PFSK-1 (cell line): Measurements from ENCODE around the gene C1orf210.

Experiments used
- POLR2AphosphoS5 ChIP-seq: IDR thresholded peaks from 2 replicates; pipeline ENCODE4 v1.6.1; 2012; ENCODE audit warnings: low read depth, mild to moderate bottlenecking, control low read depth, low read length, moderate library complexity
- SIN3A ChIP-seq: IDR thresholded peaks from 2 replicates; pipeline ENCODE4 v1.6.1; 2012; ENCODE audit warnings: mild to moderate bottlenecking, low read length, moderate library complexity, borderline replicate concordance; ENCODE audit not compliant: insufficient read depth
- TAF1 ChIP-seq: IDR thresholded peaks from 2 replicates; pipeline ENCODE4 v1.6.1; 2012; ENCODE audit warnings: low read length, control low read depth, borderline replicate concordance; ENCODE audit not compliant: insufficient read depth
- TF ChIP-seq, protein P1 (sequence below), 2 experiments: IDR thresholded peaks; 2 replicates each; pipeline versions ENCODE4 v1.6.1 to v1.8.0; 2011 to 2012; ENCODE audit warnings: low read depth in 2 of 2, low read length in 2 of 2, control low read depth in 1 of 2, inconsistent platforms in 1 of 2, mild to moderate bottlenecking in 1 of 2, moderate library complexity in 1 of 2; ENCODE audit not compliant: insufficient read depth in 1 of 2

- no peak for TF ChIP-seq POLR2AphosphoS5
- TF ChIP-seq, protein P1, sequence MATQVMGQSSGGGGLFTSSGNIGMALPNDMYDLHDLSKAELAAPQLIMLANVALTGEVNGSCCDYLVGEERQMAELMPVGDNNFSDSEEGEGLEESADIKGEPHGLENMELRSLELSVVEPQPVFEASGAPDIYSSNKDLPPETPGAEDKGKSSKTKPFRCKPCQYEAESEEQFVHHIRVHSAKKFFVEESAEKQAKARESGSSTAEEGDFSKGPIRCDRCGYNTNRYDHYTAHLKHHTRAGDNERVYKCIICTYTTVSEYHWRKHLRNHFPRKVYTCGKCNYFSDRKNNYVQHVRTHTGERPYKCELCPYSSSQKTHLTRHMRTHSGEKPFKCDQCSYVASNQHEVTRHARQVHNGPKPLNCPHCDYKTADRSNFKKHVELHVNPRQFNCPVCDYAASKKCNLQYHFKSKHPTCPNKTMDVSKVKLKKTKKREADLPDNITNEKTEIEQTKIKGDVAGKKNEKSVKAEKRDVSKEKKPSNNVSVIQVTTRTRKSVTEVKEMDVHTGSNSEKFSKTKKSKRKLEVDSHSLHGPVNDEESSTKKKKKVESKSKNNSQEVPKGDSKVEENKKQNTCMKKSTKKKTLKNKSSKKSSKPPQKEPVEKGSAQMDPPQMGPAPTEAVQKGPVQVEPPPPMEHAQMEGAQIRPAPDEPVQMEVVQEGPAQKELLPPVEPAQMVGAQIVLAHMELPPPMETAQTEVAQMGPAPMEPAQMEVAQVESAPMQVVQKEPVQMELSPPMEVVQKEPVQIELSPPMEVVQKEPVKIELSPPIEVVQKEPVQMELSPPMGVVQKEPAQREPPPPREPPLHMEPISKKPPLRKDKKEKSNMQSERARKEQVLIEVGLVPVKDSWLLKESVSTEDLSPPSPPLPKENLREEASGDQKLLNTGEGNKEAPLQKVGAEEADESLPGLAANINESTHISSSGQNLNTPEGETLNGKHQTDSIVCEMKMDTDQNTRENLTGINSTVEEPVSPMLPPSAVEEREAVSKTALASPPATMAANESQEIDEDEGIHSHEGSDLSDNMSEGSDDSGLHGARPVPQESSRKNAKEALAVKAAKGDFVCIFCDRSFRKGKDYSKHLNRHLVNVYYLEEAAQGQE (IDR thresholded peaks at IDR 0.05; ENCODE audit: insufficient read depth in 1 of 2, low read depth in 2 of 2, low read length in 2 of 2): no peak
- no peak for TF ChIP-seq TAF1
- TF ChIP-seq SIN3A: no peak
These were observed 50.3 kb downstream of the C1orf210 start for GRCh38 chr1:43235040-43235439.
